Body of pancreas (tissue), 4 donors: ENCODE measurements around the gene RPS6KA5. TPM values are rescaled to one million over a fixed set of nuclear protein-coding genes. Genes with fewer than 3 reads are reported as not detected.

Experiments used
- ATAC-seq: fragments of 150-250 bp; one replicate; pipeline ENCODE4 v1.9.1; 2016
- DNase-seq, 4 donors: peaks; one replicate each; pipeline ENCODE4 v3.0.0-alpha.2; 2019
- H3K27ac ChIP-seq, 4 donors: fragments of 200-600 bp; sonication (generic); 1 replicate in 3 of 4; 2 replicates in 1 of 4; pipeline versions ENCODE4 v1.5.1 to v1.6.1; 2016 to 2019; ENCODE audit warnings: mild to moderate bottlenecking in 1 of 4, mixed read lengths in 1 of 4, moderate library complexity in 1 of 4
- H3K27me3 ChIP-seq, 2 donors: fragments of 200-600 bp; sonication (generic); one replicate each; pipeline ENCODE4 v1.6.0; 2016; ENCODE audit warnings: mild to moderate bottlenecking in 1 of 2
- H3K36me3 ChIP-seq, 2 donors: fragments of 200-600 bp; sonication (generic); replicated peaks in 1 of 2; 2 replicates each; pipeline ENCODE4 v1.5.1; 2016; ENCODE audit warnings: low read depth in 2 of 2; ENCODE audit not compliant: insufficient read depth in 1 of 2
- H3K4me1 ChIP-seq: fragments of 200-600 bp; sonication (generic); one replicate; pipeline ENCODE4 v1.6.0; 2016
- H3K4me3 ChIP-seq, 2 donors: fragments of 200-600 bp; sonication (generic); 1 replicate in 1 of 2; 2 replicates in 1 of 2; pipeline ENCODE4 v1.5.1; 2016 to 2019
- H3K9me3 ChIP-seq, 3 donors: fragments of 200-600 bp; sonication (generic); 1 replicate in 2 of 3; 2 replicates in 1 of 3; pipeline ENCODE4 v1.5.1; 2016
- POLR2A ChIP-seq, 3 donors: fragments of 450-650 bp; IDR thresholded peaks; one replicate each; pipeline ENCODE4 v1.6.1; 2016; ENCODE audit warnings: antibody characterized with exemption in 3 of 3, mild to moderate bottlenecking in 2 of 3
- WGBS, 2 donors: methylation state at CpG; one replicate each; pipeline ENCODE4 v1.1.5; 2017; 5-methylcytosine and 5-hydroxymethylcytosine counted together
- intact Hi-C: fragments of 100-400 bp; cut with DNase I; formaldehyde crosslinking; loops from one replicate; pipeline ENCODE4 v1.15.1; 2023
- total RNA-seq, 2 donors: library from RNA; depleted of rRNA; stranded (reverse); fragments of >200 nt; gene quantifications; one replicate each; pipeline ENCODE4 v1.1.0, GENCODE V29; 2016
- TF ChIP-seq, protein P1 (sequence below), 7 experiments: fragments of 450-650 bp in 4 of 7; fragments of 200-600 bp in 3 of 7; sonication (generic) in 3 of 7; IDR thresholded peaks; one replicate each; pipeline ENCODE4 v1.5.1; 2016 to 2019; ENCODE audit warnings: antibody characterized with exemption in 7 of 7

The RPS6KA5 gene
- total RNA-seq, 2 donors from 2014 or later, result 0.66 to 2.9 TPM

DNA sequence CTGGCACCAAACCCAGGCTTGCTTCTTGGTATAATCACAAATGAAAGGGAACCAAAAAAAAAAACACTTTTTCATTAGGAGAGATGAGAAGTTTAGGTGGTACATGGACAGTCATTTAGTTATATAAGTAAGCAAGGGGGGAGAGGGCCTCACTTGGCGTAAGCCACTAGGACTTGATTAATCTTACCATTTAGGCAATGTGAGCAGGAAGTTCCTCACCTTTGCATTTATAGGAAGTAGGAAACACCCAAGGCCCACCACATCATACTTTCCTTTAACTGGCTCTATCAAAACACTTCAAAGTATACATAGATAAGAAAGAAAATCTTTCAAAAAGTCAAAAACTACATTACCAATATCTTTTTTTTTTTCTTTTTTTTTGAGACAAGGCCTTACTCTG is 6.7 kb upstream of the RPS6KA5 start:
- no peaks in the 10 kb centered on the region for H3K9me3 ChIP-seq
- 91 to 94% methylated on average over 1 of the region's 1 CpG for WGBS, 2 donors
- no peaks in the 10 kb centered on the region for H3K4me1 ChIP-seq
- no peak for DNase-seq
- no peak for TF ChIP-seq POLR2A (IDR thresholded peaks at IDR 0.05)
- TF ChIP-seq, protein P1, sequence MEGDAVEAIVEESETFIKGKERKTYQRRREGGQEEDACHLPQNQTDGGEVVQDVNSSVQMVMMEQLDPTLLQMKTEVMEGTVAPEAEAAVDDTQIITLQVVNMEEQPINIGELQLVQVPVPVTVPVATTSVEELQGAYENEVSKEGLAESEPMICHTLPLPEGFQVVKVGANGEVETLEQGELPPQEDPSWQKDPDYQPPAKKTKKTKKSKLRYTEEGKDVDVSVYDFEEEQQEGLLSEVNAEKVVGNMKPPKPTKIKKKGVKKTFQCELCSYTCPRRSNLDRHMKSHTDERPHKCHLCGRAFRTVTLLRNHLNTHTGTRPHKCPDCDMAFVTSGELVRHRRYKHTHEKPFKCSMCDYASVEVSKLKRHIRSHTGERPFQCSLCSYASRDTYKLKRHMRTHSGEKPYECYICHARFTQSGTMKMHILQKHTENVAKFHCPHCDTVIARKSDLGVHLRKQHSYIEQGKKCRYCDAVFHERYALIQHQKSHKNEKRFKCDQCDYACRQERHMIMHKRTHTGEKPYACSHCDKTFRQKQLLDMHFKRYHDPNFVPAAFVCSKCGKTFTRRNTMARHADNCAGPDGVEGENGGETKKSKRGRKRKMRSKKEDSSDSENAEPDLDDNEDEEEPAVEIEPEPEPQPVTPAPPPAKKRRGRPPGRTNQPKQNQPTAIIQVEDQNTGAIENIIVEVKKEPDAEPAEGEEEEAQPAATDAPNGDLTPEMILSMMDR (IDR thresholded peaks at IDR 0.05), result no peak
- no peak overlapping the region for H3K4me3 ChIP-seq
- no peak overlapping the region for H3K27ac ChIP-seq
- no peaks in the 10 kb centered on the region for H3K36me3 ChIP-seq
- ATAC-seq, result no peak
- intact Hi-C loops, result loop anchor here (10.0 kb wide), 1 partner anchor 98 kb away; no protein-coding TSS in a partner anchor
- H3K27me3 ChIP-seq, result no peaks in the 10 kb centered on the region

DNA sequence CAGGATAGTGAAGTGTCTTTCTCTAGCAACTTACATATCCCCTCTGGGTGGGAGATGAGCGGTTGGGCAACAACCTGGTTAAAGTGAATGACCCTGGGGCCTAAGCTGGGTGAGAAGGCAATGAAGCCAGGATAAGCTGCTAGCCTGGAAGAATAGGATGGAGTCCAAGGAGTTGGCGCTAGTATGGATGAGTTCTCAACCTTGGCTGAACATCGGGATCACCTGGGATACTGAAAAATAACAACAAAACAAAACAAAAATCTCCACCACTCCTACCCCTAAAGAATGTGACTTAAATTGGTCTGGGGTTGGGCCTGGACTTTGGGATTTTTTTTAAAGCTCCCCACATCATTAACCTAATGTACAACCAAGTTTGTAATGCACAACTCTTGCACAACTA is 4.8 kb upstream of the RPS6KA5 start:
- DNase-seq (no peak), ATAC-seq (no peak)
- Histone ChIP-seq H3K27me3 (no peaks in the 10 kb centered on the region), H3K4me3 (no peak overlapping the region), H3K9me3 (no peaks in the 10 kb centered on the region), H3K27ac (no peak overlapping the region), H3K36me3 (no peaks in the 10 kb centered on the region), H3K4me1 (peaks cover 6% of the 10 kb centered on the region)
- WGBS, 2 donors, result 73 to 78% methylated on average over 3 of the region's 3 CpGs
- TF ChIP-seq, protein P1 (IDR thresholded peaks at IDR 0.05), result no peak
- TF ChIP-seq POLR2A (IDR thresholded peaks at IDR 0.05), result no peak
- intact Hi-C loops, result loop anchor here (10.0 kb wide), 1 partner anchor 100 kb away; no protein-coding TSS in a partner anchor

DNA sequence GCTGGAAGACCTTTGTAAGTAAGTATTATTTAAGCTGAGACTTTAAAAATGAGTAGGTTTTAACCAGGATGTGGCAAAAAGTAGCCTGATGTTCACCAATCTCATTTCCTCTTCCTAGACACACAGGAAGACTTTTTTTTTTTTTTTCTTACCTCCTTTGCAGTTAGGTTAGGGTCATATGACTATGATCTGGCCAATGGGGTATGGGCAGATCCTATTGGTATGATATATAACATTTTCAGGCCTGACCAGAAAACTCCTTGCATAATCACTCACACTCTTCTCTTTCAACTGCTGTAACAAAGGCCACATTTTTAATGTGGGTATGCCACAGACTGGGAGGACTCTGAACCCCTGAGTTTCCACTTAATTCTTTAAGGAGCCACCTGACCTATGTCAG is 2.7 kb upstream of the RPS6KA5 start:
- Histone ChIP-seq H3K27ac (no peak overlapping the region), H3K9me3 (no peaks in the 10 kb centered on the region), H3K4me1 (peaks cover 6% of the 10 kb centered on the region), H3K27me3 (no peaks in the 10 kb centered on the region), H3K36me3 (no peaks in the 10 kb centered on the region), H3K4me3 (no peak overlapping the region)
- TF ChIP-seq, protein P1 (IDR thresholded peaks at IDR 0.05), result no peak
- TF ChIP-seq POLR2A (IDR thresholded peaks at IDR 0.05), result no peak
- ATAC-seq, result no peak
- DNase-seq, result no peak
- intact Hi-C loops, result loop anchor here (10.0 kb wide), 1 partner anchor 102 kb away; no protein-coding TSS in a partner anchor

DNA sequence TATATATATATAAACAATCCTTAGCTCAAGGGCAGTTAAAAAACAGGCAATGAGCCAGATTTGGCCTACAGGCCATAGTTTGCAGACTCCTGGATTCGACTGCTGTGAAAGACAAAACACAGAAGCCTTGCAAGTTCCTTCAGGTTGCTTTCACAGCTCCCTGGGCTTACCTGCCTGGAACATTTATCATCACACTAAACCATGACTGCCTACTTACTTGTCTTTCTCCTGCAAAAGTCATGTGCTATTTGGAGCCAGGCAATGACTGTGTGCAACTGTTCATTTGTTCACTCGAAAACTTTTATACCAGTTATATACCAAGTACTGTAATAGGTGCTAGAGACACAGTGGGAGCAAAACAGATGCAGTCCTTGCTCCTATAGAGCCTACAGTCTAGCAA is 2.2 kb upstream of the RPS6KA5 start:
- intact Hi-C loops, result loop anchor here (10.0 kb wide), 1 partner anchor 102 kb away; no protein-coding TSS in a partner anchor
- H3K27me3 ChIP-seq, result no peaks in the 10 kb centered on the region
- H3K9me3 ChIP-seq, result no peaks in the 10 kb centered on the region
- no peak overlapping the region for H3K4me3 ChIP-seq
- no peaks in the 10 kb centered on the region for H3K36me3 ChIP-seq
- H3K4me1 ChIP-seq, result peaks cover 6% of the 10 kb centered on the region
- DNase-seq (no peak), ATAC-seq (no peak)
- TF ChIP-seq, protein P1 (IDR thresholded peaks at IDR 0.05), result no peak
- TF ChIP-seq POLR2A (IDR thresholded peaks at IDR 0.05), result no peak
- 76 to 89% methylated on average over 2 of the region's 2 CpGs for WGBS, 2 donors
- no peak overlapping the region for H3K27ac ChIP-seq
